ENCODE results near the gene WDR91.

DNA sequence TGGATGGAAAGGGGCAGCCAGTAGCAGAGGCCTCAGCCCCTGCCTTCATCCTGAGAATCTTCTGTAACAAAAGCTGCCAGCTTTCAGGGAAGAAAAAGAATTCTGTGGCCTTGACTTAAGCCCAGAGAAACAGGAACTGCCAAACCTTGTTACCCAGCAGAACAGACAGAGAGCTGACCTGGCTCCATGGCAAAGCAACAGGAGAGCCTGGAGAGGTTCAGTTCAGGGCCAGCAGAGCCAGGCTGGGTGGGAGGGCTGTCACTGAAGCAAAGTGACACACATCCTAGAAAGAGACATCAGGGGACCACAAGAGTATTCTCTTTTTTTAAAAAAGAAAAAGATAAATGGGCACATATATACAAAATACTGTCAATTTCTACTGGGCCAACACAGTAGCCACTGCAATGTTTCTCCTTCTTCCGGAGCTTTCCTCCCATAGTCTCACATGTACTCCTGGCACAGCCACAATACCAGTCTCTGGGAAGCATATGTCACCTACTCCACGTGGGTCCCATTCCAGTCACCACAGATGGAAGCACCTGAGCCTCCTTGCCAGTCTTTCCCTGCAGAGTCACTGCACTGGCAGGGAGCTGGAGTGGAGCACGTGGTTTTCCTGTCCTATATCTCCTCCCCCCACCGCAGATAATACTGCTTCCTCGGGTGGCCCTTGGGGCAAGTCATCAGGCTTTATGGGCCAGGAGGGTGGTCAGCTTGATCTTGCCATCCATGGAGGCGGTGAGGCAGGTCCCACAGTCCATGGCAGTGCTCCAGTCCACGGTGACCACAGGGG, 25.7 kb downstream of the WDR91 start:
- TF ChIP-seq, protein P1, sequence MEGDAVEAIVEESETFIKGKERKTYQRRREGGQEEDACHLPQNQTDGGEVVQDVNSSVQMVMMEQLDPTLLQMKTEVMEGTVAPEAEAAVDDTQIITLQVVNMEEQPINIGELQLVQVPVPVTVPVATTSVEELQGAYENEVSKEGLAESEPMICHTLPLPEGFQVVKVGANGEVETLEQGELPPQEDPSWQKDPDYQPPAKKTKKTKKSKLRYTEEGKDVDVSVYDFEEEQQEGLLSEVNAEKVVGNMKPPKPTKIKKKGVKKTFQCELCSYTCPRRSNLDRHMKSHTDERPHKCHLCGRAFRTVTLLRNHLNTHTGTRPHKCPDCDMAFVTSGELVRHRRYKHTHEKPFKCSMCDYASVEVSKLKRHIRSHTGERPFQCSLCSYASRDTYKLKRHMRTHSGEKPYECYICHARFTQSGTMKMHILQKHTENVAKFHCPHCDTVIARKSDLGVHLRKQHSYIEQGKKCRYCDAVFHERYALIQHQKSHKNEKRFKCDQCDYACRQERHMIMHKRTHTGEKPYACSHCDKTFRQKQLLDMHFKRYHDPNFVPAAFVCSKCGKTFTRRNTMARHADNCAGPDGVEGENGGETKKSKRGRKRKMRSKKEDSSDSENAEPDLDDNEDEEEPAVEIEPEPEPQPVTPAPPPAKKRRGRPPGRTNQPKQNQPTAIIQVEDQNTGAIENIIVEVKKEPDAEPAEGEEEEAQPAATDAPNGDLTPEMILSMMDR (IDR thresholded peaks at IDR 0.05) = no peak
- TF ChIP-seq EZH2 (IDR thresholded peaks at IDR 0.05; ENCODE audit: borderline replicate concordance, insufficient read depth, low read depth, low read length, poor library complexity, severe bottlenecking) = no peak
